ENCODE measurements around the gene HOMER1. TPM values are rescaled to one million over a fixed set of nuclear protein-coding genes. Genes with fewer than 3 reads are reported as not detected.

Gene HOMER1
- 6.1 and 9.5 TPM in 2 replicates for total RNA-seq (2014; rRNA removed; shearing (Covaris generic))
- 5.5 and 7.1 TPM in 2 replicates for polyA plus RNA-seq (2015; cell fraction: cytosol; rRNA removed)
- 3.6 and 4.7 TPM in 2 replicates for polyA plus RNA-seq (2015; cell fraction: nucleus; rRNA removed)

GRCh38 chr5:79513704-79514390, at the start of gene HOMER1:
TSS of gene HOMER1 (minus strand) at chr5:79514134. CDS start at chr5:79512774, 1,360 bp downstream.
- peak; percentile 62 for DNase-seq (ENCODE audit: low read depth)

- DNase-seq (ENCODE audit: low read depth) = no peak
Observed at GRCh38 chr5:79563247-79563590, 49.3 kb upstream of the HOMER1 start.

GRCh38 chr5:79562351-79563246, 48.7 kb upstream of the HOMER1 start:
- peak; percentile 75 for DNase-seq (ENCODE audit: low read depth)

GRCh38 chr5:79561525-79561893, 47.6 kb upstream of the HOMER1 start:
- DNase-seq (ENCODE audit: low read depth) = no peak

GRCh38 chr5:79560771-79561524, 47.0 kb upstream of the HOMER1 start:
- peak; percentile 70 for DNase-seq (ENCODE audit: low read depth)

- no peak for DNase-seq (ENCODE audit: low read depth)
Observed at GRCh38 chr5:79555418-79555817, 41.5 kb upstream of the HOMER1 start.

- DNase-seq (ENCODE audit: low read depth) = no peak
Observed at GRCh38 chr5:79552984-79553383, 39.0 kb upstream of the HOMER1 start.

- DNase-seq (ENCODE audit: low read depth) = no peak
Observed at GRCh38 chr5:79547982-79548381, 34.0 kb upstream of the HOMER1 start.

GRCh38 chr5:79547429-79547822, 33.5 kb upstream of the HOMER1 start:
- DNase-seq (ENCODE audit: low read depth) = no peak

GRCh38 chr5:79546782-79547428, 33.0 kb upstream of the HOMER1 start:
- DNase-seq (ENCODE audit: low read depth) = no peak

GRCh38 chr5:79544131-79544530, 30.2 kb upstream of the HOMER1 start:
- peak; percentile 14 for DNase-seq (ENCODE audit: low read depth)

- no peak for DNase-seq (ENCODE audit: low read depth)
Observed at GRCh38 chr5:79540939-79541338, 27.0 kb upstream of the HOMER1 start.

GRCh38 chr5:79536193-79536906, 22.4 kb upstream of the HOMER1 start:
- DNase-seq (ENCODE audit: low read depth) = no peak

GRCh38 chr5:79535477-79536192, 21.7 kb upstream of the HOMER1 start:
- DNase-seq (ENCODE audit: low read depth) = no peak

GRCh38 chr5:79529110-79529509, 15.2 kb upstream of the HOMER1 start:
- DNase-seq (ENCODE audit: low read depth) = no peak

- DNase-seq (ENCODE audit: low read depth) = no peak
Observed at GRCh38 chr5:79527431-79527830, 13.5 kb upstream of the HOMER1 start.

GRCh38 chr5:79526928-79527327, 13.0 kb upstream of the HOMER1 start:
- no peak for DNase-seq (ENCODE audit: low read depth)

GRCh38 chr5:79526493-79526892, 12.6 kb upstream of the HOMER1 start:
- DNase-seq (ENCODE audit: low read depth) = no peak

- DNase-seq (ENCODE audit: low read depth) = no peak
Observed at GRCh38 chr5:79521156-79521555, 7.2 kb upstream of the HOMER1 start.

GRCh38 chr5:79518718-79519117, 4.8 kb upstream of the HOMER1 start:
- no peak for DNase-seq (ENCODE audit: low read depth)

All from HT1080 (cell line).